ENCODE measurements around the gene SMIM43. TPM values are rescaled to one million over a fixed set of nuclear protein-coding genes. Genes with fewer than 3 reads are reported as not detected.
A peak's percentile ranks its signal among the peaks of the same experiment; 100 is the strongest.
"Not testable (repeated sequence)": the region's sequence is repeated elsewhere in the genome, so short reads cannot be mapped to it uniquely, and the experiment has no call there.

Gene SMIM43
- total RNA-seq, 1 experiment from 2014 or later, result not detected

GRCh38 chr4:121786221-121786620 lies 21.3 kb upstream of the SMIM43 start:
- DNase-seq (ENCODE audit: low read depth, low spot score), result no peak

GRCh38 chr4:121785479-121785878 lies 20.5 kb upstream of the SMIM43 start:
- in situ Hi-C loops (cut with HindIII; ENCODE audit: low pct_unique_long_range_greater_than_20kb, low sequenced_read_pairs), result no loop called here
- no peak for DNase-seq (ENCODE audit: low read depth, low spot score)

More at GRCh38 chr4:121786221-121786620, 21.3 kb upstream of the SMIM43 start:
- in situ Hi-C loops (cut with HindIII; ENCODE audit: low pct_unique_long_range_greater_than_20kb, low sequenced_read_pairs), result no loop called here

- in situ Hi-C loops (cut with HindIII; ENCODE audit: low pct_unique_long_range_greater_than_20kb, low sequenced_read_pairs), result no loop called here
- peak; percentile 78 for DNase-seq (ENCODE audit: low read depth, low spot score)
These were observed 20.0 kb upstream of the SMIM43 start for GRCh38 chr4:121784975-121785374.

GRCh38 chr4:121784401-121784800 lies 19.4 kb upstream of the SMIM43 start:
- in situ Hi-C loops (cut with HindIII; ENCODE audit: low pct_unique_long_range_greater_than_20kb, low sequenced_read_pairs), result no loop called here
- DNase-seq (ENCODE audit: low read depth, low spot score), result no peak

- DNase-seq (ENCODE audit: low read depth, low spot score), result no peak
- in situ Hi-C loops (cut with HindIII; ENCODE audit: low pct_unique_long_range_greater_than_20kb, low sequenced_read_pairs), result no loop called here
These were observed 18.2 kb upstream of the SMIM43 start for GRCh38 chr4:121783210-121783609.

- DNase-seq (ENCODE audit: low read depth, low spot score), result no peak
- in situ Hi-C loops (cut with HindIII; ENCODE audit: low pct_unique_long_range_greater_than_20kb, low sequenced_read_pairs), result no loop called here
These were observed 14.1 kb upstream of the SMIM43 start for GRCh38 chr4:121778991-121779628.

- in situ Hi-C loops (cut with HindIII; ENCODE audit: low pct_unique_long_range_greater_than_20kb, low sequenced_read_pairs), result no loop called here
- no peak for DNase-seq (ENCODE audit: low read depth, low spot score)
These were observed 12.7 kb upstream of the SMIM43 start for GRCh38 chr4:121777625-121778024.

GRCh38 chr4:121776610-121777401 lies 11.8 kb upstream of the SMIM43 start:
- DNase-seq (ENCODE audit: low read depth, low spot score), result no peak
- in situ Hi-C loops (cut with HindIII; ENCODE audit: low pct_unique_long_range_greater_than_20kb, low sequenced_read_pairs), result no loop called here

GRCh38 chr4:121773883-121774282 lies 8.9 kb upstream of the SMIM43 start:
- DNase-seq (ENCODE audit: low read depth, low spot score), result no peak
- in situ Hi-C loops (cut with HindIII; ENCODE audit: low pct_unique_long_range_greater_than_20kb, low sequenced_read_pairs), result no loop called here

- in situ Hi-C loops (cut with HindIII; ENCODE audit: low pct_unique_long_range_greater_than_20kb, low sequenced_read_pairs), result no loop called here
- no peak for DNase-seq (ENCODE audit: low read depth, low spot score)
These were observed 6.9 kb upstream of the SMIM43 start for GRCh38 chr4:121771869-121772268.

- no peak for DNase-seq (ENCODE audit: low read depth, low spot score)
- in situ Hi-C loops (cut with HindIII; ENCODE audit: low pct_unique_long_range_greater_than_20kb, low sequenced_read_pairs), result no loop called here
These were observed 4.4 kb upstream of the SMIM43 start for GRCh38 chr4:121769341-121769740.

GRCh38 chr4:121767166-121767565 lies 2.2 kb upstream of the SMIM43 start:
- no peak for DNase-seq (ENCODE audit: low read depth, low spot score)
- in situ Hi-C loops (cut with HindIII; ENCODE audit: low pct_unique_long_range_greater_than_20kb, low sequenced_read_pairs), result no loop called here

GRCh38 chr4:121765971-121766538 lies 1.1 kb upstream of the SMIM43 start:
- DNase-seq (ENCODE audit: low read depth, low spot score), result no peak
- in situ Hi-C loops (cut with HindIII; ENCODE audit: low pct_unique_long_range_greater_than_20kb, low sequenced_read_pairs), result no loop called here

- DNase-seq (ENCODE audit: low read depth, low spot score), result no peak
- in situ Hi-C loops (cut with HindIII; ENCODE audit: low pct_unique_long_range_greater_than_20kb, low sequenced_read_pairs), result no loop called here
These were observed 373 bp upstream of the SMIM43 start for GRCh38 chr4:121765368-121765705.

GRCh38 chr4:121764303-121764701 lies 662 bp downstream of the SMIM43 start:
- DNase-seq (ENCODE audit: low read depth, low spot score), result no peak
- in situ Hi-C loops (cut with HindIII; ENCODE audit: low pct_unique_long_range_greater_than_20kb, low sequenced_read_pairs), result no loop called here

- in situ Hi-C loops (cut with HindIII; ENCODE audit: low pct_unique_long_range_greater_than_20kb, low sequenced_read_pairs), result no loop called here
- no peak for DNase-seq (ENCODE audit: low read depth, low spot score)
These were observed 4.8 kb downstream of the SMIM43 start for GRCh38 chr4:121760205-121760604.

GRCh38 chr4:121758925-121759568 lies 5.9 kb downstream of the SMIM43 start:
- in situ Hi-C loops (cut with HindIII; ENCODE audit: low pct_unique_long_range_greater_than_20kb, low sequenced_read_pairs), result no loop called here
- DNase-seq (ENCODE audit: low read depth, low spot score), result no peak

GRCh38 chr4:121752142-121752541 lies 12.8 kb downstream of the SMIM43 start:
- in situ Hi-C loops (cut with HindIII; ENCODE audit: low pct_unique_long_range_greater_than_20kb, low sequenced_read_pairs); DNase-seq (ENCODE audit: low read depth, low spot score): not testable (repeated sequence)
